Loucy (cell line): ENCODE results near the gene RILP.
"Not testable (repeated sequence)": the region's sequence is repeated elsewhere in the genome, so short reads cannot be mapped to it uniquely, and the experiment has no call there.

Experiments
- H2AFZ ChIP-seq: fragments of 200-600 bp; sonication (generic); 2 replicates; pipeline ENCODE4 v1.6.0; 2016; ENCODE audit warnings: antibody characterized with exemption, mild to moderate bottlenecking, low read length, moderate library complexity
- H3F3A ChIP-seq: fragments of 200-600 bp; 2 replicates; pipeline ENCODE4 v1.6.0; 2016; ENCODE audit warnings: antibody characterized with exemption, low read depth, mild to moderate bottlenecking
- H3K27me3 ChIP-seq: fragments of 200-600 bp; sonication (generic); 2 replicates; pipeline ENCODE4 v1.6.1; 2014; ENCODE audit warnings: low read length, mild to moderate bottlenecking; ENCODE audit not compliant: insufficient read depth, poor library complexity, severe bottlenecking
- H3K36me3 ChIP-seq: fragments of 200-600 bp; sonication (generic); 2 replicates; pipeline ENCODE4 v1.6.1; 2016; ENCODE audit warnings: low read length; ENCODE audit not compliant: insufficient read depth
- H3K4me1 ChIP-seq: fragments of 200-600 bp; sonication (generic); 2 replicates; pipeline ENCODE4 v1.5.1; 2014; ENCODE audit warnings: low read length, mild to moderate bottlenecking; ENCODE audit not compliant: insufficient read depth, poor library complexity, severe bottlenecking
- H3K4me2 ChIP-seq: fragments of 200-600 bp; sonication (generic); 2 replicates; pipeline ENCODE4 v1.6.0; 2014; ENCODE audit warnings: antibody characterized with exemption, low read length, low read depth, mild to moderate bottlenecking; ENCODE audit not compliant: poor library complexity, severe bottlenecking
- H3K4me3 ChIP-seq: fragments of 200-600 bp; sonication (generic); 2 replicates; pipeline ENCODE4 v1.5.1; 2014; ENCODE audit warnings: low read length, mild to moderate bottlenecking, mixed read lengths; ENCODE audit not compliant: poor library complexity, severe bottlenecking
- H3K79me2 ChIP-seq: fragments of 200-600 bp; sonication (generic); 2 replicates; pipeline ENCODE4 v1.6.1; 2014; ENCODE audit warnings: low read length; ENCODE audit not compliant: insufficient read depth
- H3K9ac ChIP-seq: fragments of 200-600 bp; sonication (generic); 2 replicates; pipeline ENCODE4 v1.6.0; 2014; ENCODE audit warnings: mild to moderate bottlenecking, low read depth, low read length, moderate library complexity; ENCODE audit not compliant: poor library complexity, severe bottlenecking
- H3K9me2 ChIP-seq: fragments of 200-600 bp; sonication (generic); replicated peaks from 2 replicates; pipeline ENCODE4 v1.6.1; 2016; ENCODE audit warnings: low read depth, low read length, mixed read lengths
- H3K9me3 ChIP-seq: fragments of 200-600 bp; sonication (generic); 2 replicates; pipeline ENCODE4 v1.6.1; 2014; ENCODE audit warnings: mild to moderate bottlenecking, antibody characterized with exemption, low read length, low read depth; ENCODE audit not compliant: insufficient read depth
- H4K20me1 ChIP-seq: fragments of 200-600 bp; sonication (generic); 2 replicates; pipeline ENCODE4 v1.6.0; 2014; ENCODE audit warnings: antibody characterized with exemption, low read length, mild to moderate bottlenecking; ENCODE audit not compliant: insufficient read depth, poor library complexity, severe bottlenecking
- EZH2phosphoT487 ChIP-seq: fragments of 200-600 bp; IDR thresholded peaks from 2 replicates; pipeline ENCODE4 v1.6.1; 2018; ENCODE audit warnings: antibody characterized with exemption, mild to moderate bottlenecking, moderate library complexity, borderline replicate concordance
- TF ChIP-seq, protein P1 (sequence below): fragments of 200-600 bp; sonication (generic); conservative IDR thresholded peaks from 2 replicates; pipeline ENCODE4 v1.5.1; 2014; ENCODE audit warnings: mild to moderate bottlenecking, antibody characterized with exemption, low read length

The RILP gene

DNA sequence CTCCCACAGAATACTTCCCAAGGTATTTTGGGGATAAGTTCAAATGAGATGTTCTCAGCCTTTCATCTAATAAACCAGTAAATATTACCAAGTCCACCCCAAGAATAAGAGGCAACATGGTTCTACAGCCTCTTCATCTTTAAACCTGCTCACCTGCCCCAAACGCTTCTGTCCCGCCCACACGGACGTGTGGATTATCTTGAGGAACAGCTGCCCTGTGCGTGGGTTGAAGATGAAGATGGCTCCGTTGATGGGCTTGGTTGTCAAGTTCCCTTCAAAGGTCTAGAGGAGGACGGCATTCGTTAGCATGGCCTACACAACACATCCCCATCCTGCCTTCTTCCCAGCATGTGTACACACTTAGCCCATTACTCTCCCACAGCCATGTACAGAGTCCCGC lies 8.4 kb upstream of the RILP start:
- H2AFZ ChIP-seq = no peak overlapping the region
- no peak overlapping the region for H3K9ac ChIP-seq
- H3K4me2 ChIP-seq = no peak overlapping the region
- H3K4me3 ChIP-seq = no peak overlapping the region
- no peaks in the 10 kb centered on the region for H3K4me1 ChIP-seq
- no peak for TF ChIP-seq EZH2phosphoT487
- TF ChIP-seq, protein P1, sequence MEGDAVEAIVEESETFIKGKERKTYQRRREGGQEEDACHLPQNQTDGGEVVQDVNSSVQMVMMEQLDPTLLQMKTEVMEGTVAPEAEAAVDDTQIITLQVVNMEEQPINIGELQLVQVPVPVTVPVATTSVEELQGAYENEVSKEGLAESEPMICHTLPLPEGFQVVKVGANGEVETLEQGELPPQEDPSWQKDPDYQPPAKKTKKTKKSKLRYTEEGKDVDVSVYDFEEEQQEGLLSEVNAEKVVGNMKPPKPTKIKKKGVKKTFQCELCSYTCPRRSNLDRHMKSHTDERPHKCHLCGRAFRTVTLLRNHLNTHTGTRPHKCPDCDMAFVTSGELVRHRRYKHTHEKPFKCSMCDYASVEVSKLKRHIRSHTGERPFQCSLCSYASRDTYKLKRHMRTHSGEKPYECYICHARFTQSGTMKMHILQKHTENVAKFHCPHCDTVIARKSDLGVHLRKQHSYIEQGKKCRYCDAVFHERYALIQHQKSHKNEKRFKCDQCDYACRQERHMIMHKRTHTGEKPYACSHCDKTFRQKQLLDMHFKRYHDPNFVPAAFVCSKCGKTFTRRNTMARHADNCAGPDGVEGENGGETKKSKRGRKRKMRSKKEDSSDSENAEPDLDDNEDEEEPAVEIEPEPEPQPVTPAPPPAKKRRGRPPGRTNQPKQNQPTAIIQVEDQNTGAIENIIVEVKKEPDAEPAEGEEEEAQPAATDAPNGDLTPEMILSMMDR = no peak
- no peaks in the 10 kb centered on the region for H3K9me2 ChIP-seq
- H3K27me3 ChIP-seq = no peaks in the 10 kb centered on the region
- no peaks in the 10 kb centered on the region for H4K20me1 ChIP-seq
- H3F3A ChIP-seq = no peaks in the 10 kb centered on the region
- no peaks in the 10 kb centered on the region for H3K9me3 ChIP-seq
- peaks cover 92% of the 10 kb centered on the region for H3K36me3 ChIP-seq
- H3K79me2 ChIP-seq = no peaks in the 10 kb centered on the region

DNA sequence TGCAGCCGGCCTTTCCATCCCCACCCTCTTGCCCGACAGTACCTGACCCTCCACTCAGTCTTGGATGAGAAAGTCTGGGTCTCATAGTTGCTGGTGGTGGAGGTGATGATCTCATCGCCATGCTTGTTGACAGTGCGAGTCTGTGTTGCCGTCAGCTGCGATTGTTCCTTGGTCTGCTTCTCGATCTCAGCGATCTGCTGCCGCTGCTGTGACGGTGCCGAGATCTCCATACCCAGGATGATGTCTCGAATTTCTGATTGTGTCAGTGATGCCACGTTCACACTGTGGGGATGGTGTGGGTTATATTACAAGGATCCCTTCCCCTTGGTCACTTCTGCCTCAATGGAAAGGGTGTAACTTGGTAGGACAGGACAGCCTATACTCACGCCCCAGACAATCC lies 4.1 kb upstream of the RILP start:
- no peaks in the 10 kb centered on the region for H3K9me2 ChIP-seq
- H2AFZ ChIP-seq = no peak overlapping the region
- H3F3A ChIP-seq = no peaks in the 10 kb centered on the region; the same call in 1 of the 2 replicates
- peaks cover 4% of the 10 kb centered on the region for H4K20me1 ChIP-seq
- H3K4me2 ChIP-seq = no peak overlapping the region
- H3K79me2 ChIP-seq = no peaks in the 10 kb centered on the region
- peaks cover 86% of the 10 kb centered on the region for H3K36me3 ChIP-seq
- H3K9me3 ChIP-seq = no peaks in the 10 kb centered on the region
- TF ChIP-seq, protein P1 = no peak
- no peak for TF ChIP-seq EZH2phosphoT487
- H3K4me1 ChIP-seq = no peaks in the 10 kb centered on the region
- H3K4me3 ChIP-seq = no peak overlapping the region
- H3K27me3 ChIP-seq = no peaks in the 10 kb centered on the region
- no peak overlapping the region for H3K9ac ChIP-seq

DNA sequence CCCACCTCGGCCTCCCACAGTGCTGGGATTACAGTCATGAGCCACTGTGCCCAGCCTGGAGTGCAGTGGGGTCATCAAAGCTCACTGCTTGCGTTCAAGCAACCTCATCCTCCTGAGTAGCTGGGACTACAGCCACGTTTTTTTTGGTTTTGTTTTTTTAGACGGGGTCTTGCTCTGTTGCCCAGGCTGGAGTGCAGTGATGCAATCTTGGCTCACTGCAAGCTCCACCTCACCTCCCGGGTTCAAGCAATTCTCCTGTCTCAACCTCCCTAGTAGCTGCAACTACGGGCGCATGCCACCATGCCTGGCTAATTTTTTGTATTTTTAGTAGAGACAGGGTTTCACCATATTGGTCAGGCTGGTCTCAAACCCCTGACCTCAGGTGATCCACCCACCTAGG lies 3.1 kb upstream of the RILP start:
- H4K20me1 ChIP-seq, H3K9me2 ChIP-seq, H3K9ac ChIP-seq, H3K27me3 ChIP-seq, H3K9me3 ChIP-seq, H2AFZ ChIP-seq, H3F3A ChIP-seq, H3K4me3 ChIP-seq, H3K79me2 ChIP-seq, H3K4me2 ChIP-seq, H3K4me1 ChIP-seq: not testable (repeated sequence)
- peaks cover 76% of the 10 kb centered on the region for H3K36me3 ChIP-seq

DNA sequence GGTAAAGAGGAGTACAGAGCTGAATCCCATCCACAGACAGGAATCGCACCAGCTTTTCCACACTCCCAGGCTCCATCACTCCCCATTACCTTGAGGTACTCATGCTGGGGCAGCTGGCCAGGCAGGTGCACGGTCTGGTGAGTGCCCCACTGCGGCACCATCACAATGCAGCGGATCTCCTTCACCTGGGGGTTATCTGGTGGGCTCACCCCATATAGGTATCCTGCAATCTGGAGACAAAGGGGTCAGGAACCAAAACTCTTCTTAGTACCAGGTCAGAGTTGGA lies 1.8 kb upstream of the RILP start:
- no peak for TF ChIP-seq EZH2phosphoT487
- TF ChIP-seq, protein P1 = no peak
- Histone ChIP-seq H3K9me2 (no peaks in the 10 kb centered on the region), H3K4me2 (no peak overlapping the region), H4K20me1 (peaks cover 4% of the 10 kb centered on the region), H3F3A (no peaks in the 10 kb centered on the region; the same call in 1 of the 2 replicates), H3K4me3 (no peak overlapping the region), H3K36me3 (peaks cover 64% of the 10 kb centered on the region), H3K9me3 (no peaks in the 10 kb centered on the region), H2AFZ (no peak overlapping the region), H3K4me1 (peaks cover under 1% of the 10 kb centered on the region), H3K9ac (no peak overlapping the region), H3K79me2 (no peaks in the 10 kb centered on the region), H3K27me3 (no peaks in the 10 kb centered on the region)
